ENCODE measurements around the gene SYT8.
A peak's percentile ranks its signal among the peaks of the same experiment; 100 is the strongest.

SYT8 gene

GRCh38 chr11:1792461-1792860 is 42.3 kb upstream of the SYT8 start:
- H3K4me1 ChIP-seq (ENCODE audit: control insufficient read depth in 1 of 2, insufficient read depth in 2 of 2, low read length in 2 of 2) = no peaks in the 10 kb centered on the region
- no peaks in the 10 kb centered on the region for H3K79me1 ChIP-seq (ENCODE audit: low read length)
- H4K91ac ChIP-seq (ENCODE audit: low read depth, low read length) = no peak overlapping the region
- no peak overlapping the region for H2AFZ ChIP-seq (ENCODE audit: insufficient read depth, low read length, poor library complexity)
- no peaks in the 10 kb centered on the region for H3K9me3 ChIP-seq (ENCODE audit: insufficient read depth, low read depth, low read length)
- no peaks in the 10 kb centered on the region for H3K27me3 ChIP-seq (ENCODE audit: insufficient read depth, low read length)
- H2AK5ac ChIP-seq (ENCODE audit: low read length) = no peak overlapping the region
- H3K4ac ChIP-seq (ENCODE audit: low read depth, low read length) = no peak overlapping the region
- no peak overlapping the region for H2BK120ac ChIP-seq (ENCODE audit: insufficient read depth, low read length, poor library complexity)
- no peak overlapping the region for H4K12ac ChIP-seq (ENCODE audit: low read depth, low read length)
- H2BK5ac ChIP-seq (ENCODE audit: low read depth, low read length, poor library complexity) = no peak overlapping the region
- H4K8ac ChIP-seq (ENCODE audit: low read depth, low read length) = no peak overlapping the region
- no CpG with 5 or more reads among the region's 12 CpGs for WGBS (ENCODE audit: extremely low coverage, insufficient coverage, insufficient read length)
- no peak overlapping the region for H3K4me3 ChIP-seq (ENCODE audit: low read depth, low read length)
- no peaks in the 10 kb centered on the region for H3K79me2 ChIP-seq (ENCODE audit: control insufficient read depth, insufficient read depth, low read length, poor library complexity)
- H3K4me2 ChIP-seq (ENCODE audit: low read length) = no peak overlapping the region
- H3K9ac ChIP-seq (ENCODE audit: low read length) = no peak overlapping the region
- no peaks in the 10 kb centered on the region for H3K36me3 ChIP-seq (ENCODE audit: control insufficient read depth in 1 of 2, insufficient read depth in 2 of 2, low read length in 2 of 2)
- H3K27ac ChIP-seq (ENCODE audit: low read depth, low read length) = no peak overlapping the region
- H3K14ac ChIP-seq (ENCODE audit: low read length) = no peak overlapping the region
- no peak overlapping the region for H3K18ac ChIP-seq (ENCODE audit: low read length)
- no peak for DNase-seq
- H3K23ac ChIP-seq (ENCODE audit: low read length) = no peak overlapping the region
- H2BK12ac ChIP-seq (ENCODE audit: low read length) = no peak overlapping the region

- H2AFZ ChIP-seq (ENCODE audit: insufficient read depth, low read length, poor library complexity) = no peak overlapping the region
- H4K91ac ChIP-seq (ENCODE audit: low read depth, low read length) = no peak overlapping the region
- H3K14ac ChIP-seq (ENCODE audit: low read length) = no peak overlapping the region
- no peak overlapping the region for H3K18ac ChIP-seq (ENCODE audit: low read length)
- H2BK5ac ChIP-seq (ENCODE audit: low read depth, low read length, poor library complexity) = no peak overlapping the region
- H3K4me3 ChIP-seq (ENCODE audit: low read depth, low read length) = no peak overlapping the region
- no peak overlapping the region for H3K4ac ChIP-seq (ENCODE audit: low read depth, low read length)
- no peaks in the 10 kb centered on the region for H3K79me2 ChIP-seq (ENCODE audit: control insufficient read depth, insufficient read depth, low read length, poor library complexity)
- no peaks in the 10 kb centered on the region for H3K4me1 ChIP-seq (ENCODE audit: control insufficient read depth in 1 of 2, insufficient read depth in 2 of 2, low read length in 2 of 2)
- no peak overlapping the region for H3K27ac ChIP-seq (ENCODE audit: low read depth, low read length)
- no peak overlapping the region for H4K8ac ChIP-seq (ENCODE audit: low read depth, low read length)
- no peak overlapping the region for H3K9ac ChIP-seq (ENCODE audit: low read length)
- no peak overlapping the region for H3K4me2 ChIP-seq (ENCODE audit: low read length)
- no peaks in the 10 kb centered on the region for H3K9me3 ChIP-seq (ENCODE audit: insufficient read depth, low read depth, low read length)
- DNase-seq = no peak
- no peak overlapping the region for H2AK5ac ChIP-seq (ENCODE audit: low read length)
- no peaks in the 10 kb centered on the region for H3K79me1 ChIP-seq (ENCODE audit: low read length)
- no peak overlapping the region for H2BK120ac ChIP-seq (ENCODE audit: insufficient read depth, low read length, poor library complexity)
- no peaks in the 10 kb centered on the region for H3K36me3 ChIP-seq (ENCODE audit: control insufficient read depth in 1 of 2, insufficient read depth in 2 of 2, low read length in 2 of 2)
- WGBS (ENCODE audit: extremely low coverage, insufficient coverage, insufficient read length) = no CpG with 5 or more reads among the region's 3 CpGs
- H3K23ac ChIP-seq (ENCODE audit: low read length) = no peak overlapping the region
- H4K12ac ChIP-seq (ENCODE audit: low read depth, low read length) = no peak overlapping the region
- no peak overlapping the region for H2BK12ac ChIP-seq (ENCODE audit: low read length)
- no peaks in the 10 kb centered on the region for H3K27me3 ChIP-seq (ENCODE audit: insufficient read depth, low read length)
Measured at GRCh38 chr11:1793081-1793480, 41.7 kb upstream of the SYT8 start.

DNA sequence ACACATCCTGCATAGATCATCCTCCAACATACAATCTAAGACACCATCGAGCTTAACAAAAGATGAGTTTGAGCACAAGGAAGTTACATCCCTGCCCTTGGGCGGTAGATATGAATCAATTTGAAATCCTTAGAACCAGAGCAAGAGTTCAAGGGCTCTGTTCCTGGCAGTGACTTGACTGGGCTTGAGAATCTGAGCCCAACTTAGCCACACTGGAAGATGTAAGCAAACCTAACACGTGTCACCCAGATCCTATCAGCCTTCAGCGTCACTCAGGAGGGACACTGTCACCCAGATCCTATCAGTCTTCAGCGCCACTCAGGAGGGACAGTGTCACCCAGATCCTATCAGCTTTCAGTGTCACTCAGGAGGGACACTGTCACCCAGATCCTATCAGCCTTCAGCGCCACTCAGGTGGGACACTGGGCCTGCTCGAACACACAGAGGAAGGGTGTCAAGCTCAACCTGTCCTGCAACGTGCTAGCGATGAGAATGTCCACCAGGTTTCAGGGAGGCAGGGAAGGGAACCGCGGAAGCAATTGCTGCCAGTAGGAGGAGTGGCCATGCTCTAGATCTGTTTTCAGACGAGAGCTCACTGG is 38.3 kb upstream of the SYT8 start:
- Histone ChIP-seq H3K79me2 (ENCODE audit: control insufficient read depth, insufficient read depth, low read length, poor library complexity) (no peaks in the 10 kb centered on the region), H4K12ac (ENCODE audit: low read depth, low read length) (no peak overlapping the region), H2BK12ac (ENCODE audit: low read length) (no peak overlapping the region), H3K14ac (ENCODE audit: low read length) (no peak overlapping the region), H2BK120ac (ENCODE audit: insufficient read depth, low read length, poor library complexity) (no peak overlapping the region), H3K9ac (ENCODE audit: low read length) (no peak overlapping the region), H3K79me1 (ENCODE audit: low read length) (no peaks in the 10 kb centered on the region), H3K27ac (ENCODE audit: low read depth, low read length) (no peak overlapping the region), H4K8ac (ENCODE audit: low read depth, low read length) (no peak overlapping the region), H3K23ac (ENCODE audit: low read length) (no peak overlapping the region), H4K91ac (ENCODE audit: low read depth, low read length) (no peak overlapping the region), H3K4ac (ENCODE audit: low read depth, low read length) (no peak overlapping the region), H3K4me3 (ENCODE audit: low read depth, low read length) (no peak overlapping the region), H3K4me2 (ENCODE audit: low read length) (no peak overlapping the region), H3K18ac (ENCODE audit: low read length) (no peak overlapping the region), H3K36me3 (ENCODE audit: control insufficient read depth in 1 of 2, insufficient read depth in 2 of 2, low read length in 2 of 2) (no peaks in the 10 kb centered on the region), H2BK5ac (ENCODE audit: low read depth, low read length, poor library complexity) (no peak overlapping the region), H3K4me1 (ENCODE audit: control insufficient read depth in 1 of 2, insufficient read depth in 2 of 2, low read length in 2 of 2) (no peaks in the 10 kb centered on the region), H2AK5ac (ENCODE audit: low read length) (no peak overlapping the region), H3K27me3 (ENCODE audit: insufficient read depth, low read length) (no peaks in the 10 kb centered on the region), H2AFZ (ENCODE audit: insufficient read depth, low read length, poor library complexity) (no peak overlapping the region), H3K9me3 (ENCODE audit: insufficient read depth, low read depth, low read length) (no peaks in the 10 kb centered on the region)
- no CpG with 5 or more reads among the region's 12 CpGs for WGBS (ENCODE audit: extremely low coverage, insufficient coverage, insufficient read length)
- peak; percentile 27 to 66 for DNase-seq

DNA sequence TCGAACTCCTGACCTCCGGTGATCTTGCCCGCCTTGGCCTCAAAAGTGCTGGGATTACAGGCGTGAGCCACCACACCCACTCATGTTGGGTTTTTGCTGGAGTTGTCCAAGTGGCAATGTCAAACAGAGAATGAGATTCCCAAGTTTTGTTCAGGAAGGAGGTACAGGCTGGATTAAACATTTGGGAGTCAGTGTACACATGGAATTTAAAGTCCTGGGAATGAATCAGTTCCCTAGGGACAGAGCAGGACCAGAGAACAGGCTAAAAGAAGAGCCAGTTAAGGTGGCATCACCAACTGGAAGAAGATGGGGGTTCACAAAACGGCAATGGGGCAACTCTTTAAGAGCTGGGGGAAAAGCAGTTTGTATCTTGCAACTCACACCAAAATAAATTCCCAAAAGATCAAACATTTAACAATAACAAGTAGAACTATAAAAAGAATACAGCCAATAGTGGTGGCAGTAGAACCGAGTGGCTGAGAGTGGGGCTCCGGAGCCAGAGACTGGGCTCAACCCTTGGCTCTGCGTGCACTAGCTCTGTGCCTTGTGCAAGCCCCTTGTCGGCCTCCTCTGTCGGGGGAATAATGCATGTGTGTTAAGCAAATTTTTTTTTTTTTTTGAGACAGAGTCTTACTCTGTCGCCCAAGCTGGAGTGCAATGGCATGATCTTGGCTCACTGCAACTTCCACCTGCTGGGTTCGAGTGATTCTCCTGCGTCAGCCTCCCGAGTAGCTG is 37.2 kb upstream of the SYT8 start:
- Histone ChIP-seq H2BK12ac (ENCODE audit: low read length) (no peak overlapping the region), H3K79me1 (ENCODE audit: low read length) (no peaks in the 10 kb centered on the region), H3K23ac (ENCODE audit: low read length) (no peak overlapping the region), H2BK5ac (ENCODE audit: low read depth, low read length, poor library complexity) (no peak overlapping the region), H3K4me3 (ENCODE audit: low read depth, low read length) (no peak overlapping the region), H3K4me1 (ENCODE audit: control insufficient read depth in 1 of 2, insufficient read depth in 2 of 2, low read length in 2 of 2) (no peaks in the 10 kb centered on the region), H3K4me2 (ENCODE audit: low read length) (no peak overlapping the region), H4K91ac (ENCODE audit: low read depth, low read length) (no peak overlapping the region), H3K27ac (ENCODE audit: low read depth, low read length) (no peak overlapping the region), H2BK120ac (ENCODE audit: insufficient read depth, low read length, poor library complexity) (no peak overlapping the region), H2AFZ (ENCODE audit: insufficient read depth, low read length, poor library complexity) (no peak overlapping the region), H3K36me3 (ENCODE audit: control insufficient read depth in 1 of 2, insufficient read depth in 2 of 2, low read length in 2 of 2) (no peaks in the 10 kb centered on the region), H3K9me3 (ENCODE audit: insufficient read depth, low read depth, low read length) (no peaks in the 10 kb centered on the region), H3K4ac (ENCODE audit: low read depth, low read length) (no peak overlapping the region), H4K8ac (ENCODE audit: low read depth, low read length) (no peak overlapping the region), H3K14ac (ENCODE audit: low read length) (no peak overlapping the region), H3K18ac (ENCODE audit: low read length) (no peak overlapping the region), H4K12ac (ENCODE audit: low read depth, low read length) (no peak overlapping the region), H2AK5ac (ENCODE audit: low read length) (no peak overlapping the region), H3K9ac (ENCODE audit: low read length) (no peak overlapping the region), H3K79me2 (ENCODE audit: control insufficient read depth, insufficient read depth, low read length, poor library complexity) (no peaks in the 10 kb centered on the region), H3K27me3 (ENCODE audit: insufficient read depth, low read length) (no peaks in the 10 kb centered on the region)
- WGBS (ENCODE audit: extremely low coverage, insufficient coverage, insufficient read length) = no CpG with 5 or more reads among the region's 14 CpGs
- no peak for DNase-seq
